Stimulated activated CD8-positive, alpha-beta memory T cell treated with anti-CD3 and anti-CD28 coated beads, Interleukin-2, amount 100 ng/mL, for 1 hour (primary cell): Measurements from ENCODE around the gene PHC3.
"Not testable (repeated sequence)": the region's sequence is repeated elsewhere in the genome, so short reads cannot be mapped to it uniquely, and the experiment has no call there.

ENCODE experiments used
- DNase-seq, 2 donors: peaks; one replicate each; pipeline ENCODE4 v3.0.0-alpha.2; 2020; ENCODE audit warnings: low read depth in 2 of 2

Gene PHC3

DNA sequence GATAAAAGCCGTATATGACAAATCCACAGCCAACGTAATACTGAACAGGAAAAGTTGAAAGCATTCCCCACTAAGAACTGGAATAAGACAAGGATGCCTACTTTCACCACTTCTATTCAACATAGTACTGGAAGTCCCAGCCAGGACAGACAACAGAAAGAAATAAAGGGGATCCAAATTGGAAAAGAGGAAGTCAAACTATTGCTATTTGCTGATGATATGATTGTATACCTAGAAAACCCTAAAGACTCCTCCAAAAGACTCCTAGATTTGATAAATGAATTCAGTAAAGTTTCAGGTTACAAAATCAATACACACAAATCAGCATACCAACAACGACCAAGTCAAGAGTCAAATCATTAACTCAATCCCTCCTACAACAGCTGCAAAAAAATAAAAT lies 14.2 kb upstream of the PHC3 start:
- DNase-seq, result not testable (repeated sequence)

DNA sequence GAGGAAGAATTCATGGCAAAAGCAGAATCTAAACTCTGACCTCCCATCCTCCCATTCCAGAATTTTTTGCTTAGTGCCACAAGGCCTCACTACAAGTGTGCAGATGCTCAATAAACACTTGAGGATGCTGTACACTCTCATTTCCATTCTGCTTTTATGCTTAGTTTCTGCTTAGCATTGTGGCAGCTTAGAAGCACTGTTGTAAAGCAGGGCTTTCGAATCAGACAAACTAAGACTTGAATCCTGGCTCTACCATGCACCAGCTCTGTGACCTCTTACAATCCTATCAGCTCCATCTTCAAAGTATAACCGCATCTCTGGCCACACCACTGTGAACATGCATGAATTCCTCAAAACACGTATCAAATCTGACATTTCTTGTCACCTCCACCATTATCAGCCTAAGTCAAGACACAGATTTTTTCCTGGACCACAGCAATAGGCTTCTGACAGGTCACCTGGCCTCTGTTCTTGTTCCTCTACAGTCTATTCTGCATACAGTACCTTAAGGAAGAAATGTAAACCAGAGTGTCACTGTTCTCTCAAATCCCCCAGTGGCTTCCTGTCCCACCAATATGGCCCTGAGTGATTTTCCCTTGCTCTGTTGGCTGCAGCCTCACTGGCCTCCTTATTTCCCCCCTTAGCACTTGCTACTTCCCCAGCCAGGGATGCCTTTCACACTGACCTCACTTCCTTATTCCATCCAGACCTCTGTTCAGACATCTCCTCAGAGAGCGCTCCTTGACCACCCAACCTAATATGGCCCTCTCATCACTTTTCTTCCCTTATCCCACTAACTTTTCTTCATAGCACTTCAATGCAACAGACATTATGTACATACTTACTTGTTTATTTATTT lies 8.1 kb upstream of the PHC3 start:
- no peak for DNase-seq

DNA sequence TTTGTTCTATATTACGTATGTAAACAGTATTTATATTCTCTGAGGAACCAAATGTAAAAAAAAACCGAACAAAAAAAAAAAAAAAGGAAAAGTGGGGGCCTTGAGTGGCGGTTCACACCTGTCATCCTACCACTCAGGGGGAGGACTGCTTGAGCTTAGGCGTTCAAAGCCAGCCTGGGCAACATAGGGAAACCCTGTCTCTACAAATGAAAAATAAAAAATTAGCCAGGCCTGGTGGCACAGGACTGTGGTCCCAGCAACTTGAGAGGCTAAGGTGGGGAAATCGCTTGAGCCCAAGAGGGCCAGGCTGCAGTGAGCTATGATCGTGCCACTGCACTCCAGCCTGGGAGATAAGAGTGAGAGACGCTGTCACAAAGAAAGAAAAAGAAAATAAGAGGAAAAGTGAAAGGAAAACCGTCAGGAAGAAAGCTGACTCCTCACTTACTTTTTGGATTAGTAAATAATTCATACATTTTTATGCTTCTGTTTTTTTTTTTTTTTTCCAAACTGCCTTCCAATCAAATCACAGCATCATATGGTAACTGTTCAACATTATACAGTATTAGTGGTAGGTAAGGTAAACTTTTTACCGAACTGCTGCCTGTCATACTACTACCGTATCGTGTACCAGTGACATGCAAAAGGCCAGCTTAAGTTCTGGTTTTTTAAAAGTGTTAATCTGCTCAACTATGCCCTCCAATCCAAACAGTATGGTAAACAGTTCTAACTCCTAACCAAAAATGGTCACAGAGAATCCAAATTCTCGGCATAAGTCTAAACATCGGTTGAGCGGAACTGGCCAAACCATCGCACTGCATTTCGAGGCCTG lies 1.2 kb downstream of the PHC3 start:
- no peak for DNase-seq

DNA sequence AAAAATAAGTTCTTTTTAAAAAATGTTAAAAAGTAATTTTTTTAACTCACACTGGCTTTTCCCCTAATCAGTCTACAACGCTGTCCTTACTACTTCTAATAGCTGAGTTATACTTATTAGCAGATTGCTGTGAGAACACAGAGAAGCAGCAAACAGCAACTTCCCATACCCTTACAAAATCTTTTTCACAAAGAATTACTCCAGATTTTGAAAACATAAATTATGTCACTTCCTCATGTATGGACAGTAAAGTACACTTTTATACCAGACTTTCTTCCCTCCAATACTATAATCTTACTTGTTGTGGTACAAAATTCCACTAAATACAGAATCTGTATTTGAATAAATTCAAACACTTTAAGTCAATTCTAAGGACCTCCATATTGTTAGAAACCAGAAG lies 2.1 kb downstream of the PHC3 start:
- no peak for DNase-seq

DNA sequence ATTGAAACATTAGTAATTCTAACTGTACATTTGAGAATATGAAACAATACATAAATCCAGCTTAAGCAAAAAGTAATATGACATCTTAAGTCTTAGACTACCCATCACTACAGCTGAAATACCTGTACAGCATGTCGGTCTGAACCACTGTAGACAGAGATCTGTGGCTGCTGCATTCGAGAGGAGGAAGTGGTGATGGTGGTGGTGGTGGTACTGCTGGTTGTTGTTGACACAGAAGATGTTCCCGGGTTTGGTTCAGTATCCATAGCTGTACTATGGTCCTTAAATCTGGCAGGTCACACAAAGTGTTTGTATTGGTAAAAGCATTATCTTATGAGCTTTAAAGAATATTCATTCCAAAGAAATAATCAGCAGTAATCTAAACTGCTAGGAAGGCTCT lies 2.9 kb downstream of the PHC3 start:
- peak in 1 of 2 donors; percentile 29 for DNase-seq

DNA sequence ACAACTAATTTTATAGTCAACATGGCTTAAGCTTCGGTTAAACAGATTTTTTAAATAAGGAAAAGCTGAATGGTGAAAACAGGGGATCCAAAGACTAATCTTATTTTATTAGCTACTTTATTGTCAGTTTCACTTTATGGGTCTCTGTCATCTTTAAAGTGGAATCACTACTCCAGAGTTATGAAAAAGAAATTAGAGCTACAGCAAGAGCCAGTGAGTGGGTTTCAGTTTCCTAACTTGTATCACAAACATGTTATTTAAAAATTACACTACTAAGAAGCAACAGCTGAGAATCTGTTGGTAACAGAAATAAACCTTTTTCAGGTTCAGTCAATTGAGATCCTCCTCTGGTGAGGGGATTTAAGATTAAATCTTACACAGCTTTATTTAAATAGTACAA lies 10.0 kb downstream of the PHC3 start:
- no peak for DNase-seq

DNA sequence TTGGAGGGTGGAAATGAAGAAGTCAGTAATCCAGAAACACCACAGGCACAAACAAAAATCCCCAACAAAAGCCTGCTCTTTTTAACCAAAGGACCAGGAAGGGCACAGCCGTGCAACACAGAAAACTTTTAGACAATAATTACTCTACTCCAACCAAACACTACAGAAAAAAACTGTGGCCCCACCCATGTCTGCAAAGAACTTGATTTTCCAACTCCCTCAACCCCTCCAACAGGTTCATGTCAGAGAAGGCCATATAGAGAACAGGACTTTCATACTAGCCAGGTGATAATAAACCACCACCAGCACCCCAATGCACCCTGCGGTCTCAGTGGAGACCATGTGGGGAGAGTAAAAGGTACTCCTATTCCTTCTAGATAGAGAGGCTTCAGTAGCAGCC lies 16.8 kb downstream of the PHC3 start:
- DNase-seq, result no peak

DNA sequence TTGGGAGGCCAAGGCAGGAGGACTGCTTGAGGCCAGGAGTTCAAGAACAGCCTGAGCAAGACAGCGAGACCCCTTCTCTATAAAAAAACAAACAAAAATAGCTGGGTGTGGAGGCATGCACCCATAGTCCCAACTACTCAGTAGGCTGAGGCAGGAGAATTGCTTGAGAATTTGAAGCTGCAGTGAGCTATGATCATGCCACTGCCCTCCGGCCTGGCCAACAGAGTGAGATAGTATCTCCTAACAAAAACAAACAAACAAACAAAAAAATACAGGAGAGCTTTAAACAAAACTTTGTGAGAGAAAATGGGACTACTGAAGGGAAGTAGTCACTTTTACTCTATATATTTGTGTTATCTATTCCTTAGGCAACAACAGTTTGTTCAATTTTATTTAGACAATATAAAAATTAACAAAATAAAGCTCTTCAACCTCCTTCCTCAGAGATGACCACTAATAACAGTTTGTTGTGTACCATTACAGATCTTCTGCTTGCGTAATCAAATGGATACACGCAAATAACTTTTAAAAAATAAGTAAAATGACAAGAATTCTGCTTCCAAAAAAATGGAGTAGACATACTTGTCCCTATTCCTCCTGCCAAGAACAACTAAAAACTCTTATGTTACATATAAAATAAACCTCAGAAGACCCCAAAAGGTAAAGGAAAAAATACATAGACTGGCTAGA lies 17.4 kb downstream of the PHC3 start:
- no peak for DNase-seq

DNA sequence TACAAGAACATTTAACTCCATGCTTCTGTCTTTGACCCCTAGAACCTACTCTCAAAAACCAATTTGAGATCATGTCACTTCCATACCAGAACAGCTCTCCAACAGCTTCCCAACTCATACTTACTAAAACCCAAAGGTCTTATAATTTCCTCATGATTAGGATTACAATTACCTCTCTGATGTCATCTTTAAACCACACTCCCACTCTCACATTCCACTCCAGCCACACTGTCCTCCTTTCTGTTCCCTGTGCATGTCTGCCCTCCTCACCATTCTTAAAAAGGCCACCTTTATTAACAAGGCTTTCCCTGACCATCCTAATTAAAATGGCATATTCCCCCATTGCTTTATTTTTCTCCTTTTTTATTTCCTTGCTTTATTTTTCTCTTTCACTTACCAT lies 18.9 kb downstream of the PHC3 start:
- DNase-seq, result no peak

DNA sequence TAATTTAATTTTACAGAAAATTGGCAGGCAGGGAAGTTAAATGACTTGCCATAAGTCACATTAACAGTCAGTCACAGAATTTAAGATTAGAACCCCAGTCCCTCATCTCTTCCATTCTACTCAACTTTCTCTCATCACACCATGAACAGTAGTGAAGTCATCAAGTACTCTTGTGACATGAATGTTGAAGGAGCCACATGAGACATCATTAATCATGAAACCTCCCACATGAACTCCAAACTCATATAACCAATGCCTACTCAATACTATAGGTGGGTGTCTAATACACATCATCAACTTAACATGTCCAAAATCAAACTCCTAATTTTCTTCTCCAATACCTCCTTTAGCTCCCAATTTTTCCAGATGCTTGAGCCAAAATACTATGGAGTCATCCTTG lies 19.5 kb downstream of the PHC3 start:
- no peak for DNase-seq

DNA sequence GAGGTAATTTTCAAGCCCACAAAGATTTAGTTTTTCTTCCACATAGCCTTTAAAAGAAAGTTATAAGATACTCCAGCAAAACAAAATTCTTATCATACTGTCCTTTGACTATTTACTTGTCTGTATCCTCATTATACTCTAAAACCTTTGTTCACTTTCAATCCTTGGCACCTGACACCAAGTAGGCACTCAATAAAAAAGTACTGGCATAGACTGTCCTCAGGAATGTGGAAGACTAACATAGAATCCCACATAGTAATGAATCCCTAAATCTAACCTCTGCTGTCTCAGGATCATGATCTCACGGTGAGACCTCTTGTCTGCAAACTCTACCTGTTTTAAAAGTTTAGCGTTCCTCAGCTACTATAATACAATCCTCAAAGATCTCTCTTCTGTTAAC lies 21.6 kb downstream of the PHC3 start:
- no peak for DNase-seq

DNA sequence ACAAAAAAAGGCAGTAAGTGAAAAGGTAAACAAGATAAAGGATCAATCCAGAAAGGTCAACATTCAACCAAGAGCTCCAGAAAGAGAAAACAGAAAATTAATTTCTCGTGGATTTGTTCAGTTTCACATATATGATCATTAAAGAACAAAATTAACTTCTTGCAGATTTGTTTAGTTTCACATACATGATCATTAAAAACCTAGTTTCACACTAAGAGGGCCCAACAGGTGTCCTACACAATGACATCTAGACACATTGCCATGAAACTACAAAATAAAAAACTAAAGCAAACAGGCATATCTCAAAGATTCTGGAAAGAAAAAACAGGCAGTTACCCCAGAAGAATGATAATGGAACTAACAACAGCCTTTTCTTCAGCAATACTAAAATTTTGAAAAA lies 22.1 kb downstream of the PHC3 start:
- no peak for DNase-seq

DNA sequence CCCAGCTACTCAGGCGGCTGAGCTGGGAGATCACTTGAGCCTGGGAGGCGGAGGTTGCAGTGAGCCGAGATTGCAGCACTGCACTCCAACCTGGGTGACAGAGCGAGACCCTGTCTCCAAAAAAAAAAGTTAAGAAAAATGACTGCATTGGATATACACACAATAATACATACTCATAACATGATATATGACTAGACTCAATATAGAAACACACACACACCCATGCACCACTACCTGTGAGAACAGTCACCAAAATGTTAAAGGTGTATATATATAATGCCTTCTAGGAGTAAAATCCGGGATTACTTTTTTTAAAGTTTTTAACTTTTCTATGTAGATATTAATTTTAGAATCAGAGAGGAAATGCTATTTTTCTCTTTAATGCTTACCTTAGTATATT lies 25.9 kb downstream of the PHC3 start:
- no peak for DNase-seq

DNA sequence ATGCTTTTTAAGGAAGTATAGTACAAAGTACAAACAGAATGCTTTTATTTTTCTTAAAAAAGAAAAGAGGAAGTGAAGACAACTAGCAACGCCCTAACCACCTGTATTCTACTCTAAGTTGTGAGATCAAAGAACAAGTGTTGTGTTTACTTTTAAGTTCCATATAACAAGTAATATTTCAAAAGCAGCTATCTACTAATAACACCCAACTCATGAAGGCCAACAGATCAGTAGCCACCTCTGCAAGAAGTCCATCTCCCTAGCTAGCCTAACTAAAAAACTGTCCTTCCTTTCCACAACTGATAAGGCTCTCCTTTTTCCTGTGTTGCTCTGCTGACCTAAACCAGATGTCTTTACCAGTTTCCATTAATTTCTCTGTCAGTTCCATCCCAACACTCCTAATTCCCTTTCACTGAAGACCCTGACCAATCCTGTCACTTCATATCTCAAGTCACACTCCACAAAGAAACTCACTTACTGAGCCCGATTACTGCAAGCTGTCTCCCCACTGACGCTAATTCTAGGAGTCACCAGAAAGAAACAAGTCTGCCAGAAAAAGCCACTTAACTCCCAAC lies 26.9 kb downstream of the PHC3 start:
- DNase-seq, result no peak

DNA sequence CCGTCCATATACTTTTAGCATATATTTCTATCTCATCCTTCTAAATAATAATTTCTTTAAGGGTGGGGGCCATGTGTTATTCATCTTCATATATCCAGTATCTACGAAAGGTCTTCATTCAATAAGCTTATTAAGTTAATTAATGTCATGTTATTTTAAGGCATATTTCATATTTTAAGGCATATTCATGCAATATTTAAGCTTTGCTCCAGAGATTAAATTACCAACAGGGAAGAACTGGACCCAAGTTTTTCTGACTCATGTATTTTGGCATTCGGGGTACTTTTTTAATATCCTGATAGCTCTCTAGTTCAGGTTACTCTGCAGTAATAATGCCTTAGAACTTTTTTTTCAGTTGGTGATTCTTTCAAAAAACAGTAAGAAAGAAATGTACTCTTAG lies 27.4 kb downstream of the PHC3 start:
- no peak for DNase-seq

DNA sequence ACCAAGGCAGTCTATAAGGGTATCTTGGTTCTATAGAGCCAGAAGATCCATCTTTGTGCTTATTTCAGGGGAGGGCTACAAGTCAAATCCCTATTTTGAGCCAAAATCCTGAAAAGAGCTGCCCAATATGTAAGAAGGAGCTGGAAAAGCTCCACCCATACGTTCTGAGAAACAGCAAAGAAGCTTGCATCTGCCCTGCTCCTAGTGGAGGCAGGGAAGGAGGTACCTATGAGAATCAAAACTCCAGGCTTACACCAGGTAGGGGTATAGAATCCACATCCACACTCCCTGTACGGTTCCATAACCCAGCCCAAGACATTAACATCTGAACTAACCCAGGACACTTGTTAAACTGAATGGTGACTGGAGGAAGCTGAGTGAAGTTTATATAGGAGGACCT lies 30.0 kb downstream of the PHC3 start:
- no peak for DNase-seq

DNA sequence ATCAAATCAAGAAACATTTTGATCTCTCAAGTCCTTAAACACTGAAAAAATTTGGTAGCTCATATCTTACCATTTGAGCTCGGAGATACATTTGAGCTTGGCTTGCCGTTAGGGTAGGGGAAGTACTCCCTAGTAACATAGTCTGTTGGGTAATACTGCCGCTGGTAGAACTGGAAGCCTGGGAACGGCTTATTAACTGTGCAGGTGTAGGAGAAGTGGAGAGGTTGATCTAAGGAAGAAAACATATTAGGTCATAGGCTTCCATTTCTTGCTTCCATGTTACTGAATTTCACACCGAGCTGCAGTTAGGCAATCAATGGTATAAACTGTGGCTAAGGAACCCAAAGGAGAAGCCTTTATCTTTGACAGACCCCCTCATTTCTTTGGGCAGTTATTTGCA lies 32.5 kb downstream of the PHC3 start:
- DNase-seq, result no peak

DNA sequence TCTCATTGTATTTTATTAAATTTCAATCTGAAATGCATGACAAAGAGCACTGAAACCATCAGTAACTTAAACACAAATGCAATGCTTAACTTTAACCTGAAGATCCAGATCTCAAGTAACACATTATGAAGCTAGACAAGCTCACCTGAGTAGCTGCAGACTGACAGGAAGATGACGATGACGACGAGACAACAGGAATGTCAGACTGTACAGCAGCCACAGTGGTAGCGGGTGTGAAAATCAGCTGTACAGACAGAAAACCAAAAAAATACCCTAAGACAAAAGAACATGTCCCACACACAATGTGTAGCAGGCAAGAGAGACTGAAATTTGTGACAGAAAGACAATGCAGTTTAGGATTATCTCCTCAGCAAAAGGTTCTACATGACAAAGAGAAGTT lies 36.3 kb downstream of the PHC3 start:
- DNase-seq, result no peak

DNA sequence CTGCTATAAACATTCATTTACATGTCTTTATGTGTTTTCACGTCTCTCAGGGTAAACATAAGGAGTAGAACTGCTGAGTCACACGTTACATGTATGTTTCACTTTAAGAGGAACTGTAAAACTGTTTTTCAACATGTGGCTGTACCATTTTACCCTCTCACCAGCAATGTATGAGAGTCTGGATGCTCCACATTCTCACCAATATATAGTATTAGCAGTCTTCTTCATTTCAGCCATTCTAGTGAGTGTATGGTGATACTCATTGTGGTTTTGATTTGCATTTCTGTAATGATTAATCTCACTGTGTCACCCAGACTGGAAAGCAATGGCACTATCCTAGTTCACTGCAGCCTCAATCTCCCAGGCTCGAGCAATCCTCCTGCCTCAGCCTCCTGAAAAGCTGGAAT lies 37.1 kb downstream of the PHC3 start:
- no peak for DNase-seq

DNA sequence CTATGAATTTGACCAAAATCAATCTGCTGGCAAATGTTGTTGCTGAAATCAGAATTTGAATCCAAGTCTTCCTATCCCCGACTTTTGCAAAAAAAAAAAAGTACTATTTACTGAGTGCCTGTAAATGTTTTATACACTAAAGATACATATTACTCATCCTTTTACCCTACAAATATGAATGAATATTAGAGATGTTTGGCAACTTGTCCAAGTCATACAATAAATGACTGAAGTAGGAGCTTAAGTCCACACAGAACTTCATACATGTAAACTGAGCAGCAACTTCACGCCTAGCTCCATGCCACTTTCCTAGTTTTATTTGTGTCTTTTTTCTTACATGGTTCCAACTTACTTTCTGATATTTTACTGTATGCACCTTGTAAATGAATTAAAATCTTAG lies 39.2 kb downstream of the PHC3 start:
- no peak for DNase-seq

DNA sequence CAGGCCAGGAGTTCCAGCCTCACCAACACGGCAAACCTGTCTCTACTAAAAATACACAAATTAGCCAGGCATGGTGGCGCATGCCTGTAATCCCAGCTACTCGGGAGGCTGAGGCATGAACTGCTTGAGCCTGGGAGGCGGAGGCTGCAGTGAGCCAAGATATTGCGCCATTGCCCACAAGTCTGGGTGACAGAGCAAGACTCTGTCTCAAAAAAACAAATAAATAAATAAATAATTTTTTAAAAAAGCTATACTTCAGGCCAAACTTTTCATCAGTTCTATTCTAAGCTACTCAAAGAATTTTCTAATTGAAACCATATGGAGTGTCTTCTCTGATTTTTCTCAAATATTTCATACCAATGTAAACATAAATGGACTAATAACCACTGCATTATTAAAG lies 43.5 kb downstream of the PHC3 start:
- no peak for DNase-seq

DNA sequence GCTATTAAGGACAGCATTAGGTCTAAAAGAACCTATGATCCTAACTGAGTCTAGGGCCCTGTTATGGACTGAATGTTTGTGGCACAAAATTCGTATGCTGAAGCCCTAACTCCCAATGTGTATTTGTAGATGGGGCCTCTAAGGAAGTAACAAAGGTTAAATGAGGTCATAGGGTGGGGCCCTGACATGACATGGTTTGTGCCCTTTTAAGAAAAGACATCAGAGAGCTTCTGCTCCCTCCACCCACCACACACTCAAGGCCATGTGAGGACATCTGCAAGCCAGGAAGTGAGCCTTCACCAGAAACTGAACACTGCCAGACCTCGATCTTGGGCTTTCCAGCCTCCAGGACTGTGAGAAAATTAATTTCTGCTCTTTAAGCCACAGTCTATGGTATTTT lies 49.2 kb downstream of the PHC3 start:
- no peak for DNase-seq
